Activated T-helper 1 cell treated with anti-CD3 and anti-CD28 coated beads, Interleukin-12 subunit alpha, Interleukin-12 subunit beta, Interleukin-2, Interleukin-4 antibody, amounts not matched to agents 30 ng/mL and 10 ng/mL and 1 ng/mL, durations not matched to agents 14 hours and 24 hours and 36 hours (primary cell): ENCODE measurements around the gene TOR4A. TPM values are rescaled to one million over a fixed set of nuclear protein-coding genes. Genes with fewer than 3 reads are reported as not detected.

Experiments used
- DNase-seq: peaks from one replicate; pipeline ENCODE4 v3.0.0; 2021; ENCODE audit warnings: low spot score
- H3K27ac Mint-ChIP-seq: one replicate; pipeline ENCODE4 v1.8.0; 2021; ENCODE audit warnings: mild to moderate bottlenecking, mixed read lengths
- H3K27me3 Mint-ChIP-seq: one replicate; pipeline ENCODE4 v1.8.0; 2022; ENCODE audit warnings: mild to moderate bottlenecking, moderate library complexity, mixed read lengths; ENCODE audit not compliant: insufficient read depth
- H3K36me3 Mint-ChIP-seq: one replicate; pipeline ENCODE4 v1.8.0; 2021; ENCODE audit warnings: low read depth, mixed read lengths
- H3K4me1 Mint-ChIP-seq: one replicate; pipeline ENCODE4 v1.8.0; 2021; ENCODE audit warnings: low read depth, mixed read lengths
- H3K4me3 Mint-ChIP-seq: one replicate; pipeline ENCODE4 v1.8.0; 2021; ENCODE audit warnings: mild to moderate bottlenecking, moderate library complexity, mixed read lengths
- H3K9me3 Mint-ChIP-seq: one replicate; pipeline ENCODE4 v1.8.0; 2021; ENCODE audit warnings: mixed read lengths
- intact Hi-C: fragments of 100-400 bp; cut with micrococcal nuclease; formaldehyde crosslinking; loops from one replicate; pipeline ENCODE4 v1.15.1; 2024
- total RNA-seq: library from RNA; stranded (reverse); gene quantifications from 2 replicates; pipeline ENCODE4 v1.2.3, GENCODE V29; 2022

TOR4A gene
- 11.6 and 11.7 TPM in 2 replicates for total RNA-seq

GRCh38 chr9:137277329-137278041 lies at the start of gene TOR4A:
Gene TOR4A (plus strand): TSS chr9:137277726. CDS start chr9:137278690, 964 bp downstream.
- H3K4me3 Mint-ChIP-seq = peak within 1 kb of the TSS; percentile 91
- peaks cover 11% of the 10 kb centered on the region for H3K4me1 Mint-ChIP-seq

GRCh38 chr9:137227853-137228505 lies 49.5 kb upstream of the TOR4A start:
- no peak for DNase-seq
- no peak overlapping the region for H3K27ac Mint-ChIP-seq
- no peak overlapping the region for H3K4me3 Mint-ChIP-seq
- peaks cover 5% of the 10 kb centered on the region for H3K4me1 Mint-ChIP-seq
- H3K9me3 Mint-ChIP-seq = no peaks in the 10 kb centered on the region
- intact Hi-C loops = loop anchor here (1.0 kb wide), 3 partner anchors 8 to 110 kb away; no protein-coding TSS in a partner anchor
- no peaks in the 10 kb centered on the region for H3K27me3 Mint-ChIP-seq
- no peaks in the 10 kb centered on the region for H3K36me3 Mint-ChIP-seq

More at GRCh38 chr9:137277329-137278041, at the start of gene TOR4A:
- H3K36me3 Mint-ChIP-seq = peaks cover 5% of the 10 kb centered on the region
- H3K27me3 Mint-ChIP-seq = no peaks in the 10 kb centered on the region
- peak; percentile 34 for DNase-seq
- intact Hi-C loops = no loop called here
- H3K27ac Mint-ChIP-seq = peak within 1 kb of the TSS; percentile 79
- H3K9me3 Mint-ChIP-seq = no peaks in the 10 kb centered on the region

- H3K4me1 Mint-ChIP-seq = peaks cover 5% of the 10 kb centered on the region
- H3K36me3 Mint-ChIP-seq = no peaks in the 10 kb centered on the region
- intact Hi-C loops = no loop called here
These were observed 49.0 kb upstream of the TOR4A start for GRCh38 chr9:137228506-137228967.

DNA sequence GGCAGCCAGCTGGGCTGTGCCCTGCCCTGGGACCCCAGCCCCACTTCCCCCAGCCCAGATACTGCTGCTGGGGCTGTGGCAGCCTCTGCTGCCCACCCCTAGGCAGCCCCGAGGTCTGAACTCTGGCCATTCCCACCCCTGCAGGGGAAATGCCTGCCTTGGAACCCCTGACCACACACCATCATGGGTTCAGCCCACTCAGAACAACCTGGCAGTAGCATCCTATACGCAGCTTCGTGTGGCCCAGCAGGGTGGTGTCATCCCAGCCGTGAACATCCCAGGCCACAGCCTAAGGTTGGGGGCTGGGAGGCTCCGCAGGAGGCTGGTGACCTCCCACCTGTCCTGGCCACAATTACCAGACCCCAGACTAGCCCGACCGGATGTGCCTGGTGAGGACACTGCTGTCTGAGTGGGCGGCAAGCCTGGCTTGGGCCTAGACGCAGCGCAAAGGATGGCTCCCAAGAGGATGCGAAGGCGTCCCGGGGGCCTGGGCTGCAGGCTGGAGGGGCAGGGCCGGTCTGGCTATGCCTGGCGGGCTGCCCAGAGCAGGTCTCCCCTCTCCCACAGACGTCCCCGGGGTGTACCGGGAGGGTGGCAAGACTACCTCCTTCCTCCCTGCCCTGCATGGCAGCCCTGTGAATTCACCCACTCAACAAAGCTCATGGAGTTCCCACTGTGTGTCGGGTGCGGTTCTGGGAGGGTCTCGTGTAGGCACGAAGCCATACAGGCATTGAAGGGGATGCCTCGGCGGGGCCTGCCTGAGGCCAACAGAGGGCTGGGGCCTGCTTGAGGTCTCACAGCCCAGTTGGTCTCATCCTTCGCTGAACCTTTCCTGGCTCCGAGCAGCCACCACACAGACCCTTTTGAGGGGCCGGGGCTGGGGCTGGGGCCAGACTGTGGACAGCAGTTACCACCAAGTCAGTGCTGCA lies 48.3 kb upstream of the TOR4A start:
- Mint-ChIP-seq H3K4me1 (peaks cover 5% of the 10 kb centered on the region), H3K27me3 (no peaks in the 10 kb centered on the region), H3K36me3 (no peaks in the 10 kb centered on the region), H3K4me3 (no peak overlapping the region), H3K27ac (no peak overlapping the region), H3K9me3 (no peaks in the 10 kb centered on the region)
- DNase-seq = no peak
- intact Hi-C loops = no loop called here

More at GRCh38 chr9:137228506-137228967, 49.0 kb upstream of the TOR4A start:
- Mint-ChIP-seq H3K27me3 (no peaks in the 10 kb centered on the region), H3K27ac (no peak overlapping the region), H3K9me3 (no peaks in the 10 kb centered on the region), H3K4me3 (no peak overlapping the region)
- no peak for DNase-seq

DNA sequence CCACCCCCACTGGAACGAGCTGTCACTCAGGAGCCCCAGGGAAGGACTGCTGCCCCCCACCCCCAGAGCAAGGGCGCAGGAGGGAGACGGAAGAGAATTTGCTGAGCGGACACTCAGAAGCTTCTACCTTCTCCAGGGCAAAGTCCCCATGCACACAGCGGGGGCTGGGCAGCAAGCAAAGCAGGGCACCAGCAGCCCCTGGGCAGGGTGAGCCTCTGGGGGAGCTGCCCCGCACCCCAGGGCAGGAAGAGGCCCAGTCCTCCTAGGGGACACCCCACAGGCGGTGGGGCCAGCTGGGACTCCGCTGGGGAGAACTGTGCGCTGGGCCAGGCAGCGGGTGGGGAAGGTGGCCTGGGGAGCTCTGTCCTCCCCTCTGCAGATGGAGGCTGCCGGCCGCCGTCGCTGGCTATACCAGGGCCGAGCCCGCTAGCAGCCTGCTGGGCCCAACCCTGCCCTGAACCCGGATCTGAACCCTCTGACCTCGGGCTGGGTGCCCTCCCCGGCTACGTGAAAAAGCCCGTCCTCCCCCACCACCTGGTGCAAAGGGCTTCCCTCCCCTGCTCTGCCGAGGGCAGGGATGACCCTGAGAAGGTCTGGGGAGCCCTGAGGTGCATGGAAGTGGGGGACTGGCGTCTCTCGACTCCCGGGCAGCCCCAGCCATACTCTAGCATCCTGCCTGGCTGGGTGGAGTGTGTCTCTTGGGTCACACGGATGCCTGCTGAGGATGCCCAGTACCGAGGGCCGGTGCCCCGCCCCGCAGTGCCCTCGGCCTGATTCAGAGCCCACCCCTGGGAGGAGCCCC lies 47.4 kb upstream of the TOR4A start:
- Mint-ChIP-seq H3K4me3 (no peak overlapping the region), H3K36me3 (no peaks in the 10 kb centered on the region), H3K27me3 (peaks cover 3% of the 10 kb centered on the region), H3K9me3 (no peaks in the 10 kb centered on the region), H3K27ac (no peak overlapping the region), H3K4me1 (peaks cover 5% of the 10 kb centered on the region)
- DNase-seq = no peak
- intact Hi-C loops = no loop called here

DNA sequence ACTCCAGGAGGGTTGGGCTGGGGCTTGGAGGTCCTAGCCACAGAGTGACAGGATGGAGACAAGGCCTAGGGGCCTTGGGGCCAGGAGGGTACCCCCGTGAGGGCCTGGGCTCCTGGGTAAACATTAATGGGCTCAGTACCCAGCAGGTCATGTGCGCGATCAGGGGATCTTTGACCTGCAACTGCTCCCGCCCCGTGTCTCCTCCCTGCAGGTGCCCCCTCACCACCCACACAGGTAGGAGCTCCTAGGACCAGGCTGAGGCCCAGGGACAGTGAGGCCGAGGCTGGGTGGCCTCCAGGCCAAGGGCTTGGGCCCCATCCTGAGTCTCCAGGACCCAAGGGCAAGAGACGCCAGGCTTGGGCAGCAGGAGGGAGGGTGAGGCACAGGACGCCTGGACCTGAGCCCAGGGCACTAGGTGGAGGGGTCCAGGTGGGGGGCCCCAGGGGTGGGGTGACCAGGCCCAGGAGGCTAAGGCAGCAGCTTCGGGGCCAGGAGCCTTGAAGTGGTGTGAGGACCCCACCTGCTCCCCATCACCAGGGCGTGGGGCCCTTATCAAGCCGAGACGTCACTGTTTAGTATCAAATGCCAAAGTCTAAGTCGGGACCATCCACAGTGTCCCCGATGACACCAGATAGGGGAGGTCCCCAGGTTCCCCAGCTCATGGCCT lies 46.7 kb upstream of the TOR4A start, which contains the start of gene SLC34A3:
Gene SLC34A3 (plus strand): TSS at position 197 of the 667 bp plus-strand sequence. CDS start 802 bp downstream, outside the sequence.
- Mint-ChIP-seq H3K4me3 (no peak within 1 kb of the TSS), H3K9me3 (no peaks in the 10 kb centered on the region), H3K27me3 (peaks cover 5% of the 10 kb centered on the region), H3K27ac (no peak within 1 kb of the TSS), H3K4me1 (peaks cover 5% of the 10 kb centered on the region), H3K36me3 (no peaks in the 10 kb centered on the region)
- intact Hi-C loops = no loop called here
- DNase-seq = no peak

DNA sequence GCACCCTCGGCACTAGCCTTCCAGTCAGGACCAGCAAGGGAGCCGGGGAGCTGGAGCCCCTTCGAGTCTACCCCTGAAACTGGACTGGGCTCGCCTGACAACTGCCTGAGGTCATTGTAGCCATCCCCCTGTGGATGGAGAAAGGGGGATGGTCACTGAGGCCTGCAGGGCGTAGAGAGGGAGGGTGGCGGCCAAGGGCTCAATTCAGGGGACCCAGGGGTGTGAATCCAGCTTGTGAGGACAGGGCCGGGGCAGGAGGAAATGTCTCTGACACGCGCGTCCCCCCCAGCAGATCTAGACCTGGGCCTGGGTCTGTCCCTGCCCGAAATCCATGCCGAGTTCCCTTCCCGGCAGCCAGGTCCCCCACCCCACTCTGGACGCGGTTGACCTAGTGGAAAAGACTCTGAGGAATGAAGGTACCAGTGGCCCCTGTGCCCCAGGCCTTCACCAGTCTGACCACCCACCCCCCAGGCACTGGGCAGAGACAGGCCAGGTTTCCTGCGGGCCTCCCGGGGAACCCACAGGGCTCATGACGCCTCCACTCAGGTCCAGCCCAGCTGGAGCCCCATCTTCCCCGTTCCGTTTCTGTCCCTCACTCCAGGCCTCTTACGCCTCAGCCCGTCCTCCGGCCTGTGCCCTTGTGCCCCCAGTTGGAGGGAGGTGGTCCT lies 46.0 kb upstream of the TOR4A start:
- Mint-ChIP-seq H3K9me3 (no peaks in the 10 kb centered on the region), H3K4me1 (peaks cover 5% of the 10 kb centered on the region), H3K27me3 (peaks cover 5% of the 10 kb centered on the region), H3K36me3 (no peaks in the 10 kb centered on the region), H3K4me3 (no peak overlapping the region), H3K27ac (no peak overlapping the region)
- intact Hi-C loops = no loop called here
- DNase-seq = no peak

GRCh38 chr9:137232101-137232500 lies 45.4 kb upstream of the TOR4A start:
- Mint-ChIP-seq H3K4me3 (no peak overlapping the region), H3K27ac (no peak overlapping the region), H3K36me3 (no peaks in the 10 kb centered on the region), H3K4me1 (peaks cover 5% of the 10 kb centered on the region), H3K27me3 (peaks cover 5% of the 10 kb centered on the region), H3K9me3 (no peaks in the 10 kb centered on the region)
- no peak for DNase-seq
- intact Hi-C loops = no loop called here

- no peaks in the 10 kb centered on the region for H3K36me3 Mint-ChIP-seq
- H3K9me3 Mint-ChIP-seq = no peaks in the 10 kb centered on the region
- intact Hi-C loops = no loop called here
- no peak for DNase-seq
- H3K27me3 Mint-ChIP-seq = peaks cover 5% of the 10 kb centered on the region
- peaks cover 3% of the 10 kb centered on the region for H3K4me1 Mint-ChIP-seq
- no peak overlapping the region for H3K4me3 Mint-ChIP-seq
- no peak overlapping the region for H3K27ac Mint-ChIP-seq
These were observed 45.0 kb upstream of the TOR4A start for GRCh38 chr9:137232510-137232909.

DNA sequence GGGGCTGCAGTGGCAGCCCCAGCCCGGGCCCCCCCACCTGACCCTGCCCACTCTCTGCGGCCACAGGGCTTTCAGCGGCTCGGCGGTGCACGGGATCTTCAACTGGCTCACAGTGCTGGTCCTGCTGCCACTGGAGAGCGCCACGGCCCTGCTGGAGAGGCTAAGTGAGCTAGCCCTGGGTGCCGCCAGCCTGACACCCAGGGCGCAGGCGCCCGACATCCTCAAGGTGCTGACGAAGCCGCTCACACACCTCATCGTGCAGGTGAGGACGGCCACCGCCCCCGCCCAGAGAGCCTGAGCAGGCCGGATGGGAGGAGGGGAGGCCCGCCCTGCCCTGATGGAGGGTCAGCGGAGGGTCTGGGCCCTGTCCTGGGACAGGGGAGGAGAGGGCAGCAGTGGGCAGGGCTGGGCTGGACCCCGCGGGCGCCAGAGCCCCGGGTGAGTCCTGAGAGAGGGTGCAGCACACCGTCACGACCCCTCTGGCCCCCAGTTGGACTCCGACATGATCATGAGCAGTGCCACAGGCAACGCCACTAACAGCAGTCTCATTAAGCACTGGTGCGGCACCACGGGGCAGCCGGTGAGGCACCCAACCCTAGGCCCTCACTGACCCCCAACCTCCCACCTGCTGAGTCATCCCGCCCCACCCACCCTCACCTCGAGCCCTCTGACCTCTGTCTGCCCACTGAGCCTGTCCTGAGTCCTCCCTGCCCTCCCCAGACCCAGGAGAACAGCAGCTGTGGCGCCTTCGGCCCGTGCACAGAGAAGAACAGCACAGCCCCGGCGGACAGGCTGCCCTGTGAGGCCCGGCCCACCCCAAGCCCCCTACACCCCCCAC lies 44.2 kb upstream of the TOR4A start:
- Mint-ChIP-seq H3K9me3 (no peaks in the 10 kb centered on the region), H3K27me3 (peaks cover 5% of the 10 kb centered on the region), H3K4me1 (no peaks in the 10 kb centered on the region), H3K27ac (no peak overlapping the region), H3K4me3 (no peak overlapping the region), H3K36me3 (no peaks in the 10 kb centered on the region)
- DNase-seq = no peak
- intact Hi-C loops = no loop called here
